GM12878 (cell line): ENCODE data around the gene TNRC6B. TPM values are rescaled to one million over a fixed set of nuclear protein-coding genes. Genes with fewer than 3 reads are reported as not detected.

ENCODE experiments used
- ATAC-seq: fragments of 200-7000 bp; cut with Tn5 transposase; 3 replicates; pipeline ENCODE4 v1.9.1; 2020; ENCODE audit warnings: mild to moderate bottlenecking, moderate library complexity
- BruUV-seq: library from RNA; stranded (reverse); fragments of 400-500 nt; replicated peaks from 2 replicates; lab custom pipeline; 2021; lab: Mats Ljungman, UMichigan
- CTCF ChIA-PET: fragments of 300-600 bp; sonication (Branson Sonifier 250); formaldehyde crosslinking; extraction: SDS; loops from one replicate; lab custom pipeline; 2021; ENCODE audit warnings: inconsistent platforms; lab: Yijun Ruan, JAX
- POLR2A ChIA-PET: fragments of 350-600 bp; formaldehyde crosslinking; extraction: SDS; loops from one replicate; lab custom pipeline; 2021; ENCODE audit warnings: inconsistent platforms; lab: Charles Lee
- RAD21 ChIA-PET: fragments of 300-600 bp; sonication (Branson Sonifier 250); formaldehyde crosslinking; loops from one replicate; lab custom pipeline; 2023; ENCODE audit warnings: antibody characterized with exemption; ENCODE audit not compliant: unreplicated experiment; lab: Charles Lee
- SMC1A ChIA-PET: fragments of 300-600 bp; sonication (Branson Sonifier 250); formaldehyde crosslinking; loops from one replicate; lab custom pipeline; 2023; ENCODE audit not compliant: unreplicated experiment, uncharacterized antibody; lab: Charles Lee
- DNase-seq: peaks from one replicate; pipeline ENCODE4 v3.0.0-alpha.2; 2011; ENCODE audit warnings: low read depth, low spot score
- FAIRE-seq: peaks from 3 replicates; lab custom pipeline; 2011; peaks lifted over from hg19 to GRCh38; lab: Jason Lieb, UNC
- H2AFZ ChIP-seq: 2 replicates; pipeline ENCODE4 v1.6.0; 2011; ENCODE audit warnings: low read depth, low read length, control low read depth; ENCODE audit not compliant: control insufficient read depth
- H3K27ac ChIP-seq: 2 replicates; pipeline ENCODE4 v1.5.1; 2011; ENCODE audit warnings: control low read depth; ENCODE audit not compliant: control insufficient read depth, insufficient read depth
- H3K27me3 ChIP-seq, 2 experiments: replicated peaks in 1 of 2; 2 replicates each; pipeline versions ENCODE4 v1.6.0 to v1.6.1; 2011; ENCODE audit warnings: low read length in 1 of 2; ENCODE audit not compliant: control insufficient read depth in 2 of 2, insufficient read depth in 2 of 2
- H3K36me3 ChIP-seq, 2 experiments: 2 replicates each; pipeline ENCODE4 v1.5.1; 2011; ENCODE audit warnings: low read length in 1 of 2; ENCODE audit not compliant: control insufficient read depth in 2 of 2, insufficient read depth in 2 of 2
- H3K4me1 ChIP-seq: 2 replicates; pipeline ENCODE4 v1.6.1; 2011; ENCODE audit warnings: mild to moderate bottlenecking, low read length, moderate library complexity, mixed read lengths; ENCODE audit not compliant: control insufficient read depth, insufficient read depth
- H3K4me2 ChIP-seq: 2 replicates; pipeline ENCODE4 v1.6.0; 2011; ENCODE audit warnings: control low read depth; ENCODE audit not compliant: control insufficient read depth, insufficient read depth
- H3K4me3 ChIP-seq: fragments of 200-600 bp; sonication (generic); 2 replicates; pipeline ENCODE4 v1.5.1; 2016
- H3K79me2 ChIP-seq: 2 replicates; pipeline ENCODE4 v1.6.0; 2011; ENCODE audit warnings: low read length; ENCODE audit not compliant: control insufficient read depth, insufficient read depth
- H3K9ac ChIP-seq: 2 replicates; pipeline ENCODE4 v1.8.0; 2011; ENCODE audit warnings: low read length, control low read depth, mixed read lengths; ENCODE audit not compliant: control insufficient read depth, insufficient read depth
- H3K9me3 ChIP-seq: replicated peaks from 3 replicates; pipeline ENCODE4 v1.5.1; 2011; ENCODE audit warnings: mild to moderate bottlenecking, low read length; ENCODE audit not compliant: control insufficient read depth, insufficient read depth
- H4K20me1 ChIP-seq: 2 replicates; pipeline ENCODE4 v1.6.0; 2011; ENCODE audit not compliant: control insufficient read depth, insufficient read depth
- ASH2L ChIP-seq: fragments of 300-600, 200-600 bp; sonication (generic); IDR thresholded peaks from 2 replicates; pipeline ENCODE4 v1.6.1; 2017; ENCODE audit warnings: low read depth, mild to moderate bottlenecking, borderline replicate concordance
- CTCF ChIP-seq, 3 experiments: IDR thresholded peaks in 2 of 3; conservative IDR thresholded peaks in 1 of 3; 2 replicates each; pipeline ENCODE4 v1.5.1; 2011; ENCODE audit warnings: low read depth in 3 of 3, low read length in 3 of 3, mild to moderate bottlenecking in 3 of 3, control low read depth in 2 of 3, moderate library complexity in 2 of 3, inconsistent platforms in 1 of 3, mixed read lengths in 1 of 3; ENCODE audit not compliant: control insufficient read depth in 2 of 3, insufficient read depth in 1 of 3; ENCODE audit errors: extremely low read depth in 1 of 3
- HDGF ChIP-seq: fragments of 450-650 bp; IDR thresholded peaks from 2 replicates; pipeline ENCODE4 v1.6.1; 2016; ENCODE audit warnings: antibody characterized with exemption
- KAT2A ChIP-seq: conservative IDR thresholded peaks from 2 replicates; pipeline ENCODE4 v1.6.1; 2011; ENCODE audit warnings: low read depth, low read length; ENCODE audit not compliant: control insufficient read depth
- NR2F1 ChIP-seq: fragments of 450-650 bp; conservative IDR thresholded peaks from 2 replicates; pipeline ENCODE4 v1.6.1; 2017; ENCODE audit warnings: mild to moderate bottlenecking
- NRF1 ChIP-seq: conservative IDR thresholded peaks from 2 replicates; pipeline ENCODE4 v1.6.1; 2011; ENCODE audit warnings: mild to moderate bottlenecking, low read depth, low read length, improper control_type of control experiment
- POLR2AphosphoS2 ChIP-seq: IDR thresholded peaks from 2 replicates; pipeline ENCODE4 v1.6.1; 2011; ENCODE audit warnings: low read depth, mild to moderate bottlenecking, low read length, improper control_type of control experiment, moderate library complexity
- POU2F2 ChIP-seq: IDR thresholded peaks from 3 replicates; pipeline ENCODE4 v1.6.1; 2011; ENCODE audit warnings: low read depth, mild to moderate bottlenecking, low read length, borderline replicate concordance
- RFX5 ChIP-seq: IDR thresholded peaks from 2 replicates; pipeline ENCODE4 v1.6.1; 2011; ENCODE audit warnings: low read depth, low read length, improper control_type of control experiment
- STAT3 ChIP-seq: IDR thresholded peaks from 2 replicates; pipeline ENCODE4 v1.6.1; 2011; ENCODE audit warnings: low read depth, low read length, improper control_type of control experiment
- ZNF687 ChIP-seq: fragments of 450-650 bp; IDR thresholded peaks from 2 replicates; pipeline ENCODE4 v1.6.1; 2017; ENCODE audit warnings: mild to moderate bottlenecking, moderate library complexity
- WGBS: methylation state at CpG from one replicate; pipeline ENCODE4 v1.1.6; 2016; ENCODE audit warnings: low lambda C conversion rate; ENCODE audit not compliant: insufficient replicate concordance, insufficient coverage; ENCODE audit errors: missing lambda C conversion rate; 5-methylcytosine and 5-hydroxymethylcytosine counted together
- in situ Hi-C: fragments of 300-500 bp; cut with MboI; formaldehyde crosslinking; loops from 9 replicates; pipeline ENCODE4 v1.14.3; 2018; ENCODE audit warnings: mixed read lengths
- intact Hi-C: fragments of 100-400 bp; cut with micrococcal nuclease; formaldehyde crosslinking; loops from one replicate; pipeline ENCODE4 v1.14.2; 2022; ENCODE audit not compliant: unreplicated experiment
- polyA plus RNA-seq, 11 experiments: library from polyadenylated mRNA; depleted of rRNA in 4 of 11; unstranded in 6 of 11; stranded (reverse) in 5 of 11; fragments of >200 nt; fragmentation: Nextera tagmentation in 4 of 11; fragmentation: Illumina TruSeq in 1 of 11; extraction: Ambion mirVana in 4 of 11; extraction: Trizol in 1 of 11; gene quantifications; 1 replicate in 1 of 11; 2 replicates in 10 of 11; pipeline versions ENCODE4 v1.2.1 to v1.2.3, GENCODE V29; 2011 to 2016; ENCODE audit warnings: inconsistent platforms in 2 of 11, missing spikeins in 2 of 11, low read depth in 1 of 11
- total RNA-seq, 4 experiments: library from RNA; depleted of rRNA in 3 of 4; stranded (reverse); fragments of >200 nt in 3 of 4; fragmentation: Illumina TruSeq in 1 of 4; extraction: Trizol in 1 of 4; gene quantifications; 2 replicates each; pipeline versions ENCODE4 v1.2.1 to v1.2.3, GENCODE V29; 2013 to 2021

Gene TNRC6B
- total and polyA plus RNA-seq, 10 of the 15 experiments (the other 5 are each of a cell fraction or from before 2014, with no cell fraction given), result 3.6 to 32.8 (median 16.4) TPM

GRCh38 chr22:40239345-40239683 lies 61.6 kb downstream of the TNRC6B start:
- TF ChIP-seq ASH2L (no peak), KAT2A (no peak), RFX5 (no peak), NR2F1 (no peak), NRF1 (no peak), POU2F2 (no peak), POLR2AphosphoS2 (no peak)
- POLR2A ChIA-PET, result interaction anchor here (0.8 to 0.9 kb wide), 2 partner anchors 45 to 60 kb away, joined by 3 read pairs; no protein-coding TSS in a partner anchor
- FAIRE-seq, result no peak
- intact Hi-C loops (no loop called here), in situ Hi-C loops (no loop called here)
- BruUV-seq, result no TSS peak
- H2AFZ ChIP-seq, result no peak overlapping the region
- H3K4me1 ChIP-seq, result peaks cover 34% of the 10 kb centered on the region
- 0 out of 4 replicates have a peak, but pooled peaks cover 0 to 2% of the 10 kb centered on the region in 2 experiments for H3K36me3 ChIP-seq
- 65% methylated on average over 4 of the region's 4 CpGs for WGBS
- ATAC-seq, result no peak
- no peak for DNase-seq
- no peaks in the 10 kb centered on the region for H3K9me3 ChIP-seq
- H3K27me3 ChIP-seq, result no peaks in the 10 kb centered on the region
- H3K4me2 ChIP-seq, result no peak overlapping the region
- CTCF ChIA-PET, result interaction anchor here (0.6 to 1.2 kb wide), 2 partner anchors 203 to 662 kb away, joined by 3 read pairs; no protein-coding TSS in a partner anchor
- peaks cover 11% of the 10 kb centered on the region; the same call in 1 of the 2 replicates for H4K20me1 ChIP-seq
- no peak overlapping the region for H3K4me3 ChIP-seq
- H3K79me2 ChIP-seq, result peaks cover 32% of the 10 kb centered on the region
- SMC1A ChIA-PET, result interaction anchor here (0.6 to 0.7 kb wide), 3 partner anchors 13 to 195 kb away, joined by 3 to 5 read pairs (median 4); no protein-coding TSS in a partner anchor
- no peak overlapping the region for H3K27ac ChIP-seq
- H3K9ac ChIP-seq, result no peak overlapping the region
- RAD21 ChIA-PET, result no interaction called here

GRCh38 chr22:40240160-40240559 lies 62.4 kb downstream of the TNRC6B start:
- no peak overlapping the region for H3K4me2 ChIP-seq
- H4K20me1 ChIP-seq, result peaks cover 11% of the 10 kb centered on the region; the same call in 1 of the 2 replicates
- no peak overlapping the region for H2AFZ ChIP-seq
- POLR2A ChIA-PET, result no interaction called here
- ATAC-seq (no peak), DNase-seq (no peak), FAIRE-seq (no peak)
- in situ Hi-C loops, result no loop called here
- H3K9me3 ChIP-seq, result no peaks in the 10 kb centered on the region
- H3K27ac ChIP-seq, result no peak overlapping the region
- no peak overlapping the region for H3K4me3 ChIP-seq
- peaks cover 34% of the 10 kb centered on the region for H3K4me1 ChIP-seq
- CTCF ChIA-PET, result interaction anchor here (1.1 kb wide), 1 partner anchor 109 kb away, joined by 3 read pairs; no protein-coding TSS in a partner anchor
- H3K27me3 ChIP-seq, result no peaks in the 10 kb centered on the region
- intact Hi-C loops, result no loop called here
- BruUV-seq, result no TSS peak
- H3K36me3 ChIP-seq, result 0 out of 4 replicates have a peak, but pooled peaks cover 0 to 2% of the 10 kb centered on the region in 2 experiments
- peaks cover 36% of the 10 kb centered on the region for H3K79me2 ChIP-seq
- RAD21 ChIA-PET, result interaction anchor here (2.5 kb wide), 1 partner anchor 196 kb away, joined by 8 read pairs; no protein-coding TSS in a partner anchor
- H3K9ac ChIP-seq, result no peak overlapping the region
- WGBS, result 81% methylated on average over 3 of the region's 3 CpGs
- SMC1A ChIA-PET, result interaction anchor here (0.7 to 0.9 kb wide), 2 partner anchors 10 to 25 kb away, joined by 3 read pairs; no protein-coding TSS in a partner anchor
- TF ChIP-seq STAT3 (no peak), KAT2A (no peak), ZNF687 (no peak), CTCF (IDR thresholded peaks at IDR 0.05 in 2 of 3, conservative IDR thresholded peaks at IDR 0.05 in 1 of 3; ENCODE audit: control insufficient read depth in 2 of 3, extremely low read depth in 1 of 3, insufficient read depth in 1 of 3, low read depth in 3 of 3, low read length in 3 of 3) (no peak), HDGF (no peak)
